GM23338 (cell line): ENCODE data around the gene TOLLIP. TPM values are rescaled to one million over a fixed set of nuclear protein-coding genes. Genes with fewer than 3 reads are reported as not detected.

Source experiments
- ATAC-seq: fragments of 200-7000 bp; cut with Tn5 transposase; 3 replicates; pipeline ENCODE4 v1.9.1; 2020
- DNase-seq: peaks from one replicate; pipeline ENCODE4 v3.0.0-alpha.2; 2015; ENCODE audit warnings: low spot score
- H2AFZ ChIP-seq: fragments of 200-600 bp; sonication (generic); 2 replicates; pipeline ENCODE4 v1.8.0; 2016; ENCODE audit warnings: antibody characterized with exemption, mild to moderate bottlenecking, moderate library complexity
- H3F3A ChIP-seq: fragments of 200-600 bp; sonication (generic); replicated peaks from 2 replicates; pipeline ENCODE4 v1.8.0; 2017; ENCODE audit warnings: antibody characterized with exemption, mixed run types, low read depth
- H3K27ac ChIP-seq: fragments of 200-600 bp; sonication (generic); 2 replicates; pipeline ENCODE4 v1.6.1; 2016; ENCODE audit warnings: low read depth
- H3K27me3 ChIP-seq: fragments of 200-600 bp; sonication (generic); 2 replicates; pipeline ENCODE4 v1.8.0; 2016; ENCODE audit warnings: mild to moderate bottlenecking, mixed run types, moderate library complexity; ENCODE audit not compliant: insufficient read depth
- H3K36me3 ChIP-seq: fragments of 200-600 bp; sonication (generic); 2 replicates; pipeline ENCODE4 v1.8.0; 2016; ENCODE audit warnings: mild to moderate bottlenecking; ENCODE audit not compliant: insufficient read depth
- H3K4me1 ChIP-seq: fragments of 200-600 bp; sonication (generic); 2 replicates; pipeline ENCODE4 v1.8.0; 2016; ENCODE audit warnings: mild to moderate bottlenecking, moderate library complexity; ENCODE audit not compliant: insufficient read depth
- H3K4me2 ChIP-seq: fragments of 200-600 bp; sonication (generic); 2 replicates; pipeline ENCODE4 v1.7.1; 2017; ENCODE audit warnings: mixed run types
- H3K4me3 ChIP-seq: fragments of 200-600 bp; sonication (generic); 2 replicates; pipeline ENCODE4 v1.6.1; 2016; ENCODE audit warnings: mixed run types
- H3K79me2 ChIP-seq: fragments of 200-600 bp; sonication (generic); replicated peaks from 2 replicates; pipeline ENCODE4 v1.8.0; 2017; ENCODE audit warnings: mild to moderate bottlenecking; ENCODE audit not compliant: insufficient read depth
- H3K9me2 ChIP-seq: fragments of 200-600 bp; sonication (generic); 2 replicates; pipeline ENCODE4 v1.8.0; 2017; ENCODE audit not compliant: insufficient read depth
- H4K20me1 ChIP-seq: fragments of 200-600 bp; sonication (generic); replicated peaks from 2 replicates; pipeline ENCODE4 v1.8.0; 2017; ENCODE audit warnings: mild to moderate bottlenecking; ENCODE audit not compliant: insufficient read depth
- H3K27ac Mint-ChIP-seq: 2 replicates; pipeline ENCODE4 v1.8.0; 2020; ENCODE audit warnings: inconsistent platforms, mild to moderate bottlenecking, moderate library complexity, mixed read lengths
- H3K27me3 Mint-ChIP-seq: 3 replicates; pipeline ENCODE4 v1.8.0; 2022; ENCODE audit warnings: low read depth, mild to moderate bottlenecking, moderate library complexity, mixed read lengths, inconsistent platforms; ENCODE audit not compliant: insufficient read depth, poor library complexity
- H3K36me3 Mint-ChIP-seq: 3 replicates; pipeline ENCODE4 v1.8.0; 2021; ENCODE audit warnings: low read depth, mild to moderate bottlenecking, inconsistent platforms, moderate library complexity, mixed read lengths
- H3K4me1 Mint-ChIP-seq: 3 replicates; pipeline ENCODE4 v1.8.0; 2020; ENCODE audit warnings: mild to moderate bottlenecking, inconsistent platforms, mixed read lengths
- H3K4me3 Mint-ChIP-seq: 3 replicates; pipeline ENCODE4 v1.8.0; 2021; ENCODE audit warnings: moderate library complexity, mild to moderate bottlenecking, inconsistent platforms, mixed read lengths
- H3K9me3 Mint-ChIP-seq: 3 replicates; pipeline ENCODE4 v1.8.0; 2020; ENCODE audit warnings: moderate library complexity, mild to moderate bottlenecking, inconsistent platforms, mixed read lengths
- CREB1 ChIP-seq: fragments of 250-450 bp; sonication (Bioruptor Pico); IDR thresholded peaks from 2 replicates; pipeline ENCODE4 v1.5.0; 2020; ENCODE audit warnings: low read depth, mild to moderate bottlenecking, moderate library complexity
- CTCF ChIP-seq, 2 experiments: fragments of 200-600 bp in 1 of 2; sonication (generic) in 1 of 2; conservative IDR thresholded peaks; 2 replicates each; pipeline versions ENCODE4 v1.5.1 to v1.6.1; 2016 to 2017; ENCODE audit warnings: antibody characterized with exemption in 2 of 2, low read depth in 2 of 2, mild to moderate bottlenecking in 2 of 2, moderate library complexity in 1 of 2
- EZH2 ChIP-seq: fragments of 200-600 bp; sonication (generic); IDR thresholded peaks from one replicate; pipeline ENCODE4 v1.8.0; 2017; ENCODE audit warnings: antibody characterized with exemption, mild to moderate bottlenecking, low read depth; ENCODE audit not compliant: unreplicated experiment
- JUNB ChIP-seq: IDR thresholded peaks from one replicate; pipeline ENCODE4 v1.6.1; 2016; ENCODE audit warnings: antibody characterized with exemption; ENCODE audit not compliant: unreplicated experiment
- POLR2AphosphoS5 ChIP-seq: IDR thresholded peaks from 2 replicates; pipeline ENCODE4 v1.6.1; 2016; ENCODE audit warnings: antibody characterized with exemption, low read depth
- STAT1 ChIP-seq: IDR thresholded peaks from one replicate; pipeline ENCODE4 v1.6.1; 2016; ENCODE audit warnings: antibody characterized with exemption; ENCODE audit not compliant: unreplicated experiment
- ZNF114 ChIP-seq: fragments of 250-450 bp; sonication (Bioruptor Pico); IDR thresholded peaks from 2 replicates; pipeline ENCODE4 v1.5.0; 2020; ENCODE audit warnings: mild to moderate bottlenecking, moderate library complexity
- ZNF331 ChIP-seq: fragments of 250-450 bp; sonication (Bioruptor Pico); IDR thresholded peaks from 2 replicates; pipeline ENCODE4 v1.5.0; 2020; ENCODE audit warnings: low read depth, mild to moderate bottlenecking, moderate library complexity
- polyA plus RNA-seq: library from polyadenylated mRNA; unstranded; fragments of >200 nt; fragmentation: Nextera tagmentation; extraction: Ambion mirVana; gene quantifications from 2 replicates; pipeline ENCODE4 v1.2.1, GENCODE V29; 2016
- total RNA-seq: library from RNA; depleted of rRNA; stranded (reverse); fragments of >200 nt; shearing (Covaris generic); gene quantifications from 2 replicates; pipeline ENCODE4 v1.2.3, GENCODE V29; 2014
- TF ChIP-seq, protein P1 (sequence below): IDR thresholded peaks from one replicate; pipeline ENCODE4 v1.6.1; 2018; ENCODE audit warnings: antibody characterized with exemption; ENCODE audit not compliant: unreplicated experiment
- TF ChIP-seq, protein P2 (sequence below): IDR thresholded peaks from 2 replicates; pipeline ENCODE4 v1.6.1; 2016; ENCODE audit warnings: antibody characterized with exemption

Gene TOLLIP
- total and polyA plus RNA-seq, 2 experiments from 2014 or later = 13.5 to 18.0 TPM

- H3F3A ChIP-seq = no peaks in the 10 kb centered on the region
- no peaks in the 10 kb centered on the region for H3K9me3 Mint-ChIP-seq
- H3K36me3 ChIP-seq = no peaks in the 10 kb centered on the region
- no peaks in the 10 kb centered on the region for H4K20me1 ChIP-seq
- peaks cover 2% of the 10 kb centered on the region for H3K27me3 Mint-ChIP-seq
- H3K79me2 ChIP-seq = no peaks in the 10 kb centered on the region
- no peaks in the 10 kb centered on the region for H3K27me3 ChIP-seq
- peaks cover 3% of the 10 kb centered on the region for H3K4me1 Mint-ChIP-seq
- no peak overlapping the region for H3K4me2 ChIP-seq
- H3K4me3 ChIP-seq = no peak overlapping the region
- no peaks in the 10 kb centered on the region for H3K4me1 ChIP-seq
- H3K4me3 Mint-ChIP-seq = no peak overlapping the region
- no peak overlapping the region for H3K27ac ChIP-seq
- DNase-seq = peak; percentile 60
- ATAC-seq = peak; percentile 7
- no peak overlapping the region for H3K27ac Mint-ChIP-seq
- no peaks in the 10 kb centered on the region for H3K36me3 Mint-ChIP-seq
- TF ChIP-seq CTCF (conservative IDR thresholded peaks at IDR 0.05; ENCODE audit: low read depth in 2 of 2) (peak; percentile 42 to 65), POLR2AphosphoS5 (no peak)
- no peaks in the 10 kb centered on the region for H3K9me2 ChIP-seq
- H2AFZ ChIP-seq = no peak overlapping the region
Observed at GRCh38 chr11:1226226-1226985, 83.0 kb downstream of the TOLLIP start.

DNA sequence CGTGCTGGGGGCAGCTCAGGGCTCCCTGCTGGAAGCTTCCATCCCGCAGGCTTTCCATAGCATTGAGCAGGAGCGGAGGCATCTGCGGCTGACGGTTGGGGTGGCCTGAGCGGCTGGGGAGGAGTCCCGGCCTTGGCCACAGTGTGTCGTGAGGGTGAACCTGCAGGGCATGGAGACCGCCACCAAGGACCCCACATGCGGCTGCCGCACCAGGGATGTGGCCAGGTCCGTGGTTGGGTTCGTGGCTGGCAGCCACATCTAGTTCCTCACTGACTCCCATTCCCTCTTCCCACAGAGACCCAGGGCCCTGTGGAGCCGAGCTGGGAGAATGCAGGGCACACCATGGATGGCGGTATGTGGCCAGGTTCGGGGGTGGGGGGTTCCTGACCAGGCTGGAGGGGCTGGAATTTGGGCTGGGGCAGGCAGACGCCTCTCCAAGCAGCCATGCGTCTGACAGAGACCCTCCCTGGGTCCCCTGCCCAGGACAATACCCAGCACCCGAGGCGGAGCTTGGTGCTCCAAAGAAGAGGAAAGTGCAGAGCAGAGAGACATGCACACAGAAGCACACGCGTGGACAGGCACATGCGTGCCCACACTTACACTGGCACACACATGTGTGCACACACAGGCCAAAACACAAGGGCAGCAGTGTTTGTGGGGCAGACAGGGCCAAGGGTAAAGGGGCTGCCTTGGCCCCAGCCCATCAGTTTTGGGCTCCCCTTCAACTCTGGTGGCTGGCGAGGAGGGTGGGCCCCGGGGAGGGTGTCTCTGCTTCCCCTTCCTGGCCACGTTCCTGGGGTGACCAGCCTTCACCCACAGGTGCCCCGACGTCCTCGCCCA, 83.8 kb downstream of the TOLLIP start:
- Histone ChIP-seq H2AFZ (no peak overlapping the region), H3F3A (no peaks in the 10 kb centered on the region), H3K4me1 (no peaks in the 10 kb centered on the region), H3K36me3 (no peaks in the 10 kb centered on the region), H3K4me3 (no peak overlapping the region), H3K4me2 (no peak overlapping the region), H3K79me2 (no peaks in the 10 kb centered on the region), H4K20me1 (no peaks in the 10 kb centered on the region), H3K27ac (no peak overlapping the region), H3K9me2 (no peaks in the 10 kb centered on the region), H3K27me3 (no peaks in the 10 kb centered on the region)
- Mint-ChIP-seq H3K4me3 (no peak overlapping the region), H3K27me3 (peaks cover 4% of the 10 kb centered on the region), H3K4me1 (peaks cover 3% of the 10 kb centered on the region), H3K27ac (no peak overlapping the region), H3K9me3 (no peaks in the 10 kb centered on the region), H3K36me3 (no peaks in the 10 kb centered on the region)
- ATAC-seq (no peak), DNase-seq (peak; percentile 1)
- TF ChIP-seq STAT1 (no peak), EZH2 (no peak), POLR2AphosphoS5 (no peak), JUNB (no peak), CREB1 (CRISPR knock-in tag) (no peak), ZNF114 (CRISPR knock-in tag) (no peak), ZNF331 (CRISPR knock-in tag) (no peak), CTCF (conservative IDR thresholded peaks at IDR 0.05; ENCODE audit: low read depth in 2 of 2) (no peak)
- TF ChIP-seq, protein P1, sequence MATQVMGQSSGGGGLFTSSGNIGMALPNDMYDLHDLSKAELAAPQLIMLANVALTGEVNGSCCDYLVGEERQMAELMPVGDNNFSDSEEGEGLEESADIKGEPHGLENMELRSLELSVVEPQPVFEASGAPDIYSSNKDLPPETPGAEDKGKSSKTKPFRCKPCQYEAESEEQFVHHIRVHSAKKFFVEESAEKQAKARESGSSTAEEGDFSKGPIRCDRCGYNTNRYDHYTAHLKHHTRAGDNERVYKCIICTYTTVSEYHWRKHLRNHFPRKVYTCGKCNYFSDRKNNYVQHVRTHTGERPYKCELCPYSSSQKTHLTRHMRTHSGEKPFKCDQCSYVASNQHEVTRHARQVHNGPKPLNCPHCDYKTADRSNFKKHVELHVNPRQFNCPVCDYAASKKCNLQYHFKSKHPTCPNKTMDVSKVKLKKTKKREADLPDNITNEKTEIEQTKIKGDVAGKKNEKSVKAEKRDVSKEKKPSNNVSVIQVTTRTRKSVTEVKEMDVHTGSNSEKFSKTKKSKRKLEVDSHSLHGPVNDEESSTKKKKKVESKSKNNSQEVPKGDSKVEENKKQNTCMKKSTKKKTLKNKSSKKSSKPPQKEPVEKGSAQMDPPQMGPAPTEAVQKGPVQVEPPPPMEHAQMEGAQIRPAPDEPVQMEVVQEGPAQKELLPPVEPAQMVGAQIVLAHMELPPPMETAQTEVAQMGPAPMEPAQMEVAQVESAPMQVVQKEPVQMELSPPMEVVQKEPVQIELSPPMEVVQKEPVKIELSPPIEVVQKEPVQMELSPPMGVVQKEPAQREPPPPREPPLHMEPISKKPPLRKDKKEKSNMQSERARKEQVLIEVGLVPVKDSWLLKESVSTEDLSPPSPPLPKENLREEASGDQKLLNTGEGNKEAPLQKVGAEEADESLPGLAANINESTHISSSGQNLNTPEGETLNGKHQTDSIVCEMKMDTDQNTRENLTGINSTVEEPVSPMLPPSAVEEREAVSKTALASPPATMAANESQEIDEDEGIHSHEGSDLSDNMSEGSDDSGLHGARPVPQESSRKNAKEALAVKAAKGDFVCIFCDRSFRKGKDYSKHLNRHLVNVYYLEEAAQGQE = no peak
- TF ChIP-seq, protein P2, sequence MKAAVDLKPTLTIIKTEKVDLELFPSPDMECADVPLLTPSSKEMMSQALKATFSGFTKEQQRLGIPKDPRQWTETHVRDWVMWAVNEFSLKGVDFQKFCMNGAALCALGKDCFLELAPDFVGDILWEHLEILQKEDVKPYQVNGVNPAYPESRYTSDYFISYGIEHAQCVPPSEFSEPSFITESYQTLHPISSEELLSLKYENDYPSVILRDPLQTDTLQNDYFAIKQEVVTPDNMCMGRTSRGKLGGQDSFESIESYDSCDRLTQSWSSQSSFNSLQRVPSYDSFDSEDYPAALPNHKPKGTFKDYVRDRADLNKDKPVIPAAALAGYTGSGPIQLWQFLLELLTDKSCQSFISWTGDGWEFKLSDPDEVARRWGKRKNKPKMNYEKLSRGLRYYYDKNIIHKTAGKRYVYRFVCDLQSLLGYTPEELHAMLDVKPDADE = no peak
